Colonic mucosa (tissue), 4 donors: ENCODE data around the gene ANGPTL4. TPM values are rescaled to one million over a fixed set of nuclear protein-coding genes. Genes with fewer than 3 reads are reported as not detected.

ENCODE experiments used
- DNase-seq: peaks from one replicate; pipeline ENCODE4 v3.0.0-alpha.2; 2020
- H3K27ac ChIP-seq: fragments of 200-600 bp; one replicate; pipeline ENCODE4 v1.8.0; 2021
- H3K27me3 ChIP-seq: fragments of 200-600 bp; one replicate; pipeline ENCODE4 v1.8.0; 2021
- H3K36me3 ChIP-seq: fragments of 200-600 bp; one replicate; pipeline ENCODE4 v1.8.0; 2021
- H3K4me1 ChIP-seq: fragments of 200-600 bp; one replicate; pipeline ENCODE4 v1.8.0; 2021; ENCODE audit warnings: mild to moderate bottlenecking
- H3K4me3 ChIP-seq: fragments of 200-600 bp; one replicate; pipeline ENCODE4 v1.8.0; 2021
- H3K9ac ChIP-seq, 2 donors: one replicate each; pipeline ENCODE4 v1.7.0; 2013; ENCODE audit warnings: control low read depth in 2 of 2, low read depth in 2 of 2, low read length in 2 of 2
- H3K9me3 ChIP-seq: fragments of 200-600 bp; one replicate; pipeline ENCODE4 v1.8.0; 2021
- CTCF ChIP-seq: fragments of 200-600 bp; IDR thresholded peaks from one replicate; pipeline ENCODE4 v1.8.0; 2022; ENCODE audit warnings: antibody characterized with exemption, mild to moderate bottlenecking
- intact Hi-C: fragments of 100-400 bp; cut with DNase I; formaldehyde crosslinking; loops from one replicate; pipeline ENCODE4 v1.14.1; 2022
- total RNA-seq, 2 donors: library from RNA; stranded (reverse); fragmentation: NEBNext Ultra II Directional in 1 of 2; extraction: Animal tissue kit (Norgen Biotek cat#: 25700) in 1 of 2; gene quantifications; one replicate each; pipeline ENCODE4 v1.2.1, GENCODE V29; 2021
- donor health status: healthy.
- donor health status: DM: no; HTN: no; CAD: no.
- donor health status: DM: no; HTN: no; CAD: no.

Gene ANGPTL4
- total RNA-seq, 2 donors from 2014 or later, result 7.7 to 8.1 TPM

DNA sequence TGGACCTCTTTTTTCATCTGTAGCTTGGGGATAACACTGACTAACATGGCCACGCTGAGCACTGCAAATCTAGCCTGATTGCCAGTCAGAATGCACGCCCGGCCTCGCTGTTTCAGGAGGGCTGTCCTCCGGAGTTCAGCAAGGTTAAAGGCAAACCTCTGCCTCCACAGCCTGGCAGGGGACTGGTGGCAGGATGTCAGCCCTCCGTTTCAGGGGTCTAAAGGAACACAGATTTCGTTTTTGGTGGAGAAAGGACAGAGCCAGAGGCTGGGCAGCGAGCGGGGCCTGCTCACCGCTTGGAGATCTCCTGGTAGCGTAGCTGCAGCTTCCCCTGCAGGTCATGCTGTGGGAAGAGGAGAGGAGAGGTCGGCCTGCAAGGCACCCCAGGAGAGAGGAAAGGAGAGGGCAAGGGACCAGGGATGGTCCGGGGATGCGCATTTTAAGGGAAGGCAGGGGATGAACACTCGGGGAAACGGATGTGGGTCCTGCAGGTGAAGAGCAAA lies 43.3 kb upstream of the ANGPTL4 start:
- H3K27me3 ChIP-seq, result no peaks in the 10 kb centered on the region
- TF ChIP-seq CTCF, result no peak
- DNase-seq, result no peak
- H3K4me3 ChIP-seq, result peak overlapping the region; percentile 97
- peak overlapping the region; percentile 88 for H3K27ac ChIP-seq
- H3K36me3 ChIP-seq, result no peaks in the 10 kb centered on the region
- no peaks in the 10 kb centered on the region for H3K4me1 ChIP-seq
- intact Hi-C loops, result loop anchor here (5.0 kb wide), 1 partner anchor 48 kb away; no protein-coding TSS in a partner anchor
- peak overlapping the region; percentile 90 to 94 for H3K9ac ChIP-seq
- H3K9me3 ChIP-seq, result no peaks in the 10 kb centered on the region

DNA sequence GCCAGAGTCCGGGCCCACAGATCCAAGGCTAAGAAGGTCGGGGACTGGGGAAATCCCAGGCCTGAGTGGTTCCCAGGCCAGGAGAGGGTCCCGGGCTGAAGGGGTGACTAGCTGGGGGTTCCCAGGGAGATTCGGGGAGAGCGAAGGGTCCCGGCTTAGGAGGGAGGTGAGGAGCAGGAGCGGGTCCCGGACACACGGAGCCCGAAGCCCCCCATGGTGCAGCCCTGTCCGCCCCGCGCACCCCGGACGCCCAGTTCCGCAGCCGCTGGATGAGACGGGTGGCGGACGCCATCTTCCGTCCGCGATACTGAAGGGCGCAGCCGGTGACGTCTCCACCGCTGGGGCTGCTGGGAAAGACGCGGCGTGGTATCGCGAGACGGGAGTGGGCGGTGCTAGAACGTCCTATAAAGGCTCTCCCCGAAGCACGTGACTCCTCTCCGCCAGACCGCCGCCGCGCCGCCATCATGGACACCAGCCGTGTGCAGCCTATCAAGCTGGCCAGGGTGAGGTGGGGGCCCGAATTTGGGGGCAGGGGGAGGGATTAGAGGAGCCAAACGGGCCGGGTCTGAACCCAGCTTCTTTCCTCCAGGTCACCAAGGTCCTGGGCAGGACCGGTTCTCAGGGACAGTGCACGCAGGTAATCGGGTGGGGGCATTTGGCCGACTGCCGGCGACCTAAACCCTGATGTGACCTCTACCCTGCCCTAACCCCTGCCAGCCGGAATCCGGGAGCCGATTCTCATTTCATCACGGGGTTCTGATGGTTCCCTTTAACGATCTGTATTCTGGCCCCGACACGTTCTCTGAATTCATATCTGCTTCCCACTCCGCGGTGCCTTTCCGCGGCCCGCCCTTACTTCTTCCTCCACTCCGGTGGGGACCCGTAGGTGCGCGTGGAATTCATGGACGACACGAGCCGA lies 42.6 kb upstream of the ANGPTL4 start, which contains the start of the genes NDUFA7 and RPS28:
TSS of gene NDUFA7 (minus strand) at position 309 of the 919 bp plus-strand sequence. CDS start at position 292, 17 bp downstream.
TSS of gene RPS28 (plus strand) at position 430 of the 919 bp plus-strand sequence. CDS start at position 465, 35 bp downstream.
- Histone ChIP-seq H3K27ac (peak within 1 kb of the TSS; percentile 88), H3K27me3 (no peaks in the 10 kb centered on the region), H3K4me1 (no peaks in the 10 kb centered on the region), H3K9ac (peak within 1 kb of the TSS; percentile 90 to 94), H3K4me3 (peak within 1 kb of the TSS; percentile 97), H3K36me3 (no peaks in the 10 kb centered on the region), H3K9me3 (no peaks in the 10 kb centered on the region)
- intact Hi-C loops, result loop anchor here (5.0 kb wide), 1 partner anchor 49 kb away; no protein-coding TSS in a partner anchor
- TF ChIP-seq CTCF, result no peak
- DNase-seq, result peak; percentile 98

DNA sequence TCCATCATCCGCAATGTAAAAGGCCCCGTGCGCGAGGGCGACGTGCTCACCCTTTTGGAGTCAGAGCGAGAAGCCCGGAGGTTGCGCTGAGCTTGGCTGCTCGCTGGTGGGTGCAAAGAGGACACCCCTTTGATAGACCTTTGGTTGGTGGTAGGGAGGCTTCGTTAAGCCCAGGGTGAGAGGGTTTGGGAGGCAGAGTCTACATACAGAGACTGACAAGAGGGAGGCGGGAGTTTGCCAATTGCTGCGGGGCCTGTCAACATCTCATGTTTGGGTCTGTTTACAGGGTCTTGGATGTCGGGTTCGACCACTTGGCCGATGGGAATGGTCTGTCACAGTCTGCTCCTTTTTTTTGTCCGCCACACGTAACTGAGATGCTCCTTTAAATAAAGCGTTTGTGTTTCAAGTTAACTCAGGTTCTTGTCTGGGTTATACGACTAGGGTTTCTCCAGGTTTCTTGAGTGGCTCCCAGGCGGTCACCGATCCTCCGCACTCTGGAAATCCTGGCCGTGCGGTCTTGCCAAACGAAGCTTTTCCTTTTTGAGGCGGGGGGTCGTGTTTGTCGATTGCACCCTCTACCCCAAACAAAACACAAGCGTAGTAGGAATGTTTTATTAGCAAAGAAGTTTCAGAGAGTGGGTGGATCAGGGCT lies 41.8 kb upstream of the ANGPTL4 start:
- no peak for DNase-seq
- intact Hi-C loops, result loop anchor here (5.0 kb wide), 1 partner anchor 50 kb away; no protein-coding TSS in a partner anchor
- Histone ChIP-seq H3K4me3 (peak overlapping the region; percentile 97), H3K36me3 (no peaks in the 10 kb centered on the region), H3K27me3 (no peaks in the 10 kb centered on the region), H3K9me3 (no peaks in the 10 kb centered on the region), H3K9ac (peak overlapping the region; percentile 85 to 94), H3K4me1 (no peaks in the 10 kb centered on the region), H3K27ac (peak overlapping the region; percentile 88)
- no peak for TF ChIP-seq CTCF

DNA sequence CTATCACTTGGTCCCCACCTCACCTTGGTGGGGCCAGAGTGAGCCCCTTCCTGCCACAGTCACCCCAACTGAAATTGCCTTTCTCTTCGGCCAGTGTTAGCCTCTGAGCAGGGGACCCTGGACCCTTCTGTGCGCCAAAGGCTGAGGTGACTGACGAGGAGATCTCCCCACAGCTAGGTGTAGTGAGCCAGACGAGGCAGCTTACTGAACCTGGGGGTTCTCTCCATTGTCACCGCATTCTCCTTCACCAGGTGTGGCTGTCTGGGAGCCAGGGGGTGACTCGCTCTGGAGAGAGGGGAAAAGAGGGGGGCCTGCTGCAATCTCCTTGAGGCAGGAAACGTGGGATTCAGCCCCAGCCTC lies 41.3 kb upstream of the ANGPTL4 start:
- H3K27me3 ChIP-seq, result no peaks in the 10 kb centered on the region
- no peaks in the 10 kb centered on the region for H3K4me1 ChIP-seq
- DNase-seq, result no peak
- H3K36me3 ChIP-seq, result no peaks in the 10 kb centered on the region
- H3K9ac ChIP-seq, result peak overlapping the region in 1 of 2 donors; percentile 94
- no peaks in the 10 kb centered on the region for H3K9me3 ChIP-seq
- no peak overlapping the region for H3K27ac ChIP-seq
- TF ChIP-seq CTCF, result no peak
- H3K4me3 ChIP-seq, result peak overlapping the region; percentile 97
- intact Hi-C loops, result loop anchor here (5.0 kb wide), 1 partner anchor 50 kb away; no protein-coding TSS in a partner anchor

DNA sequence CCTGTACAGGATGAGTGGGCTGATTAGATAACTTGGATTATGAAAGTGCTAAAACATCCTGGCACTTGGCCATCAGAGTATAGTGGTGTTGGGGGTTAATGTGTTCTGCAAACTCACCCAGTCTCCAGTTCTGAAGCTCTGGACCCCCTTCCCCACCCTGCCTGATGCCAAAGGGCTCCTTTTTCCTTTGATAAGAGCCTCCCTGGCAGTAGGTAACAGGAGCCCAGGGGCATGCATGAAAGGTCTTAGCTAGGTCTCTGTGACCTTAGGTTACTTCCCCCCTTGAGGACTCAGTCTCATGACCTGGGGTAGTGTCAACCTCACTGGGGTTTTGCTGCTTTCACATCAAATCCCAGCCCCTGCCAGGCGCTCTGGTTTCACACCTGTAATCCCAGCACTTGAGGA lies 40.2 kb upstream of the ANGPTL4 start:
- intact Hi-C loops, result loop anchor here (5.0 kb wide), 1 partner anchor 51 kb away; no protein-coding TSS in a partner anchor
- H3K36me3 ChIP-seq, result no peaks in the 10 kb centered on the region

More for the DNA sequence above, 40.2 kb upstream of the ANGPTL4 start:
- H3K27ac ChIP-seq, result no peak overlapping the region
- no peaks in the 10 kb centered on the region for H3K4me1 ChIP-seq
- no peaks in the 10 kb centered on the region for H3K27me3 ChIP-seq
- H3K9ac ChIP-seq, result peak overlapping the region in 1 of 2 donors; percentile 2
- no peak overlapping the region for H3K4me3 ChIP-seq
- TF ChIP-seq CTCF, result no peak
- no peaks in the 10 kb centered on the region for H3K9me3 ChIP-seq
- DNase-seq, result no peak
